GM12873 (cell line): Measurements from ENCODE around the gene CNTNAP2.

Experiments
- TF ChIP-seq, protein P1 (sequence below): IDR thresholded peaks from 2 replicates; pipeline ENCODE4 v1.5.1; 2012; ENCODE audit warnings: low read depth, mild to moderate bottlenecking, moderate library complexity, low read length, control low read depth; ENCODE audit not compliant: insufficient read depth; ENCODE audit errors: missing control alignments

The CNTNAP2 gene

DNA sequence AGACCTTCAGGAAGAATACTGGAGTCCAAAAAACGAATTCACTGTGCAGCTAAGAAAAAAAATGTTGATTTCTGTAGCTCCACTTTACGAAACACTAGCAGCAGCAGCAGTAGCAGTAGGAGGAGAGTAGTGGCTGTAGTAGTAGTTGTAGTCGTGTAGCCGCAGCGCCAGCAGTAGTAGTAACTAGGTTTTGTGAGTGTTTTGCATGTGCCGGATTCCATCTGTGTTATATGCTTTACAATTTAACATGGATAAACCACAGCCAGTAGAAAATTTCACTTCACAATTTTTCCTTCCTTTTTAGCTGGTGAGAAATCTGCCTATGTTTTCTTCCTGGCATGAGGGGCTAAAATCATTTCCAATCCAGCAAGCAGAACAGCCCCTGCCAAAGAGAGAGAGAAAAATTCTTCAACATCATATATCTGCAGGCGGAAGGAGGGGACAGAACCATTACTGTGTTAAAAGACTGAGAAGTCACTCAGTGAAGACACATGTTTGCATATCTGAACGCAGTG, 2325.6 kb downstream of the CNTNAP2 start:
- TF ChIP-seq, protein P1, sequence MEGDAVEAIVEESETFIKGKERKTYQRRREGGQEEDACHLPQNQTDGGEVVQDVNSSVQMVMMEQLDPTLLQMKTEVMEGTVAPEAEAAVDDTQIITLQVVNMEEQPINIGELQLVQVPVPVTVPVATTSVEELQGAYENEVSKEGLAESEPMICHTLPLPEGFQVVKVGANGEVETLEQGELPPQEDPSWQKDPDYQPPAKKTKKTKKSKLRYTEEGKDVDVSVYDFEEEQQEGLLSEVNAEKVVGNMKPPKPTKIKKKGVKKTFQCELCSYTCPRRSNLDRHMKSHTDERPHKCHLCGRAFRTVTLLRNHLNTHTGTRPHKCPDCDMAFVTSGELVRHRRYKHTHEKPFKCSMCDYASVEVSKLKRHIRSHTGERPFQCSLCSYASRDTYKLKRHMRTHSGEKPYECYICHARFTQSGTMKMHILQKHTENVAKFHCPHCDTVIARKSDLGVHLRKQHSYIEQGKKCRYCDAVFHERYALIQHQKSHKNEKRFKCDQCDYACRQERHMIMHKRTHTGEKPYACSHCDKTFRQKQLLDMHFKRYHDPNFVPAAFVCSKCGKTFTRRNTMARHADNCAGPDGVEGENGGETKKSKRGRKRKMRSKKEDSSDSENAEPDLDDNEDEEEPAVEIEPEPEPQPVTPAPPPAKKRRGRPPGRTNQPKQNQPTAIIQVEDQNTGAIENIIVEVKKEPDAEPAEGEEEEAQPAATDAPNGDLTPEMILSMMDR, result no peak

DNA sequence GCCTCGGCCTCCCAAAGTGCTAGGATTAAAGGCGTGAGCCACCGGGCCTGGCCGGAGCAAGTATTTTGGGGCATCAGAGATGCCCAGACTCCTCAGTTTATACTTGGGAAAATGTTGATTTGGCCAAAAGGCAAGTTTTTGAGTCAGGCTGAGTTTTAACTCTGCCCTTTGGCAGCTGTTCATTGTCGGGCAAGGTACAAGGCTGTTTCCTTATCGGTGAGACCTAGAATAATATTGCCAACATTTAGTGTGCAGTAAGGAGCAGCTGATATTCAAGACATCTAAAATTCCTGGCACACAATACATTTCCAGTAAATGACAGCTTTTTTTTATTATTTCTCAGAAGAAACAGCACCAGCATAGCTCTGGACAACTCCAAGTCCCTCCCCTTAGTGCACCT, 2326.3 kb downstream of the CNTNAP2 start:
- TF ChIP-seq, protein P1, result no peak

DNA sequence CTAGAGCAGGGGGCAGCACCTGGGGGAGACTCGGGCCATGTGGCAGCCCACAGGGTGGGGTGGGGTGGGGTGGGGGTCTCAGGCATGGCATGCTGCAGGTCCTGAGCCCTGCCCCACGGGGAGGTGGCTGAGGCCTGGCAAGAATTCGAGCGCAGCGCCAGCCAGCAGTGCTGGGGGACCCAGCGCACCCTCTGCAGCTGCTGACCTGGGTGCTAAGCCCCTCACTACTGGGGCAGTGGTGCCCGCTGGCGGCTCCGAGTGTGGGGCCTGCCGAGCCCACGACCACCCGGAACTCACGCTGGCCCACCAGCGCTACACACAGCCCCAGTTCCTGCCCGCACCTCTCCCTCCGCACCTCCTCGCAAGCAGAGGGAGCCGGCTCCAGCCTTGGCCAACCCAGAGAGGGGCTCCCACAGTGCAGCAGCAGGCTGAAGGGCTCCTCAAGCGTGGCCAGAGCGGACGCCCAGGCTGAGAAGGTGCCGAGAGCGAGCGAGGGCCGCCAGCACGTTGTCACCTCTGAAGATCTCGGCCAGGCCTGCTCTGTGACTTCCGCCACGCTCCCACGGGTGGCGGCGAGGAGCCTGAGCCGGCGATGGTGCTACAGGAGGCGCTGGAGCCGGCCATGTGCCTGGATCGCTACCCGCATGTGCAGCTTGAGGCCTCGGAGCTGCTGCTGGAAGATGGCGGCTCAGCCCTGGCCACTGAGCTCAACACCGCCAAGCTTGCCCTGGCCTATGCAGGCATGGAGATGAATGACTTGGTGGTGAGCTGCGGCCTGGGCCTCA, 2328.9 kb downstream of the CNTNAP2 start:
- TF ChIP-seq, protein P1, result no peak

DNA sequence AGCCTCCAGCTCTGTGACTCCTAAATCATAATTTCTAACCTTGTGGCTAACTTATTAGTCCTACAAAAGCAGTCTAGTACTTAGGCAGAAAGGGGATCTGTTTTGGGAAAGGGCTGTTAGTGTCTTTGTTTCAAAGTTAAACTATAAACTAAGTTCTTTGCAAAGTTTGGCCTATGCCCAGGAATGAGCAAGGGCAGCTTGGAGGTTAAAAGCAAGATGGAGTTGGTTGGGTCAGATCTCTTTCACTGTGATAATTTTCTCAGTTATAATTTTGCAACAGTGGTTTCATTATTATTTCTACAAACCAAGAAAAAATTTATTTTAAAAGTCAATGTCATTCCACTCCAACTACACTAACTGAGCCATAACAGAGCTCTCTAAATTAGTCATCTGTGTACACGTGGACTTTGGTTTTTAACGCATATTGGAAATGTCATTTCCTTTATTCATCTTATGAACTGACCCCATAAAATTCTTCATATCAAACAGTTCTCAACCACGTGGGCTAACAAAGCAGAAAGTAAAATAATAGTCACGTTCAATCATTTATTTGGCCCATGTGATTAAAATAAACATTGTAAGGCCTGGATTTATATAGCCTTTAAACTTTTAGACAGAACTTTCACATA, 2330.7 kb downstream of the CNTNAP2 start:
- TF ChIP-seq, protein P1, result no peak

DNA sequence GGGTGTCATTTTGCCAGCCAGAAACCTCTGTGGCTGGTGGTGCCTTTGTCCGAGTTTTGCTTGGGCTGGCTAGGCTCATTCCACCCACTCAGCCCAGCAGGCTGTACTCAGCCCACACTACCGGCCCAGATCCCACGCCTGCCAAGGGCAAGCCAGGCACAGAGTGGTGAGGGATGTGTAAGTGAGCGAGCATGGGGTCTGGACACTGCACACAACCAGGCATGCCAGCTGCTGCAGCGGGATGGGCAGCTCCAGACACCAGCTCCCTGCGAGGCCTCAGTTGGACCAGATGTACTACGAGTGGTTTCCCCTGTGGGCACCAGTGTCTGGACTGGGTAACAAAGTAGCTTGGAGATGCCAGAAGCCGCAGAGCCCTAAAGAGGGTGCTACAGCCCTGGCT, 2339.8 kb downstream of the CNTNAP2 start:
- TF ChIP-seq, protein P1, result no peak

DNA sequence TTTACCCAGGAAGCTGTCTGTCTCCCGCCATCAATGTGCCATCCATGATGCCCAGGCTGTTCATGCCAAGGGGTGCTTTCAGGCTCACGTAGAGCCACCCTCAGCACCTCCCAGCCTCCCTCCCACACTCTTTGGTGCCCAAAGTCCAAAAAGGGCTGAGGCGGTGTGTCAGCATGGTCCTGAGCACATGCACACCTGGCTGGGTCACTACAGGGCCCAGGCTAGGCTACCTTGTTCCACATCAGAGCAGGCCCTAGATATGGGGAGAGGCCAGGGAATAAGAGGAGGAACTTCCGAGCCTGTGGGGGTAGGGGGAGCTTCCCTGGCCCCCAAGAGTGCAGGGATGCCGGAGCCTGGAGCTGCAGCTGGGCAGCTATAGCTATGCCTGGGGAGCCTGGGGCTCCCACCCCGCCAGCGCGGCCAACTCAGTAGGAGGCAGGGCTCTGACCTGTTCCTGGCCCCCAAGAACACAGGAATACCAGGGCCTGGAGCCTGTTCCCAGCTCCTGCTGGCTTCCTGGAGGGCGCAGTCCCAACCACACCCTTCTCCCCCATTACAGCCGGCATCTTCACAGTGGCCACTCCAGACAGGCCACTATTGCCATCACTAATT, 2340.8 kb downstream of the CNTNAP2 start:
- TF ChIP-seq, protein P1, result no peak

DNA sequence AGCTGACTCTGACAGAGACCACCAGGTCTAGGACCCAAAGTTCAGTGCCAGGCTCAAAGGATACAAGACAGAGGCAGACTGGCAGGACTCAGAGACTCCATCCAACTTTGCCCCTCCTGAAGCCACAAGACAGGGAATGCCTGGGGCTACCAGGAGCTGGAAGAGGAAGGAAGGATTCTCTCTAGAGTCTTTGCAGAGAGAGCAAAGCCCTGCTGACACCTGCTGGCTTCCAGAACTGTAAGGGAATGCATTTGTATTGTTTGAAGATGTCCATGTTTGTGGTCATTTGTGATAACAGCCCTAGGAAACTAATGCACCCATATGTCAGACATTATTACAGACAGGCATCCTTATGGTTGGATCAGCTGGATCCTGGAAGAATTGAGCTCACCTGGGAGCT, 2341.7 kb downstream of the CNTNAP2 start:
- TF ChIP-seq, protein P1, result no peak
